IMR-90 (cell line): ENCODE results near the gene POLR1E. TPM values are rescaled to one million over a fixed set of nuclear protein-coding genes. Genes with fewer than 3 reads are reported as not detected.

Experiments used
- ATAC-seq: fragments of 200-7000 bp; cut with Tn5 transposase; 2 replicates; pipeline ENCODE4 v1.9.1; 2020; ENCODE audit warnings: low read depth, mild to moderate bottlenecking, moderate library complexity
- BruUV-seq: library from RNA; stranded (reverse); fragments of 400-500 nt; replicated peaks from 2 replicates; lab custom pipeline; 2021; lab: Mats Ljungman, UMichigan
- CTCF ChIA-PET: fragments of 300-600 bp; formaldehyde crosslinking; extraction: SDS; loops from one replicate; lab custom pipeline; 2021; ENCODE audit warnings: antibody characterized with exemption; lab: Yijun Ruan, JAX
- POLR2A ChIA-PET: fragments of 300-600 bp; sonication (Branson Sonifier 250); formaldehyde crosslinking; loops from one replicate; lab custom pipeline; 2022; ENCODE audit warnings: antibody characterized with exemption; ENCODE audit not compliant: unreplicated experiment; lab: Charles Lee
- DNase-seq: peaks from one replicate; pipeline ENCODE4 v3.0.0; 2013
- H2AFZ ChIP-seq: replicated peaks from 2 replicates; pipeline ENCODE3; 2013; ENCODE audit warnings: low read length, mild to moderate bottlenecking; ENCODE audit not compliant: poor library complexity
- H2AK5ac ChIP-seq: 2 replicates; pipeline ENCODE4 v1.6.1; 2013; ENCODE audit warnings: low read depth, low read length, inconsistent platforms
- H2AK9ac ChIP-seq: replicated peaks from 2 replicates; pipeline ENCODE3; 2013; ENCODE audit warnings: mild to moderate bottlenecking, low read depth, low read length, moderate library complexity; ENCODE audit not compliant: poor library complexity
- H2BK120ac ChIP-seq: 2 replicates; pipeline ENCODE4 v1.6.1; 2013; ENCODE audit warnings: low read depth, low read length, inconsistent platforms
- H2BK15ac ChIP-seq: 3 replicates; pipeline ENCODE4 v1.6.1; 2013; ENCODE audit warnings: low read depth, low read length, inconsistent platforms
- H2BK20ac ChIP-seq: 2 replicates; pipeline ENCODE4 v1.6.1; 2013; ENCODE audit warnings: low read depth, mild to moderate bottlenecking, inconsistent platforms, low read length, moderate library complexity
- H2BK5ac ChIP-seq: 2 replicates; pipeline ENCODE4 v1.6.1; 2013; ENCODE audit warnings: mild to moderate bottlenecking, low read depth, low read length, inconsistent platforms; ENCODE audit not compliant: poor library complexity, severe bottlenecking
- H3K14ac ChIP-seq: replicated peaks from 2 replicates; pipeline ENCODE4 v1.6.1; 2013; ENCODE audit warnings: low read depth, low read length, inconsistent platforms
- H3K18ac ChIP-seq: 2 replicates; pipeline ENCODE4 v1.6.1; 2013; ENCODE audit warnings: low read depth, low read length, control low read depth
- H3K23ac ChIP-seq: 2 replicates; pipeline ENCODE4 v1.6.1; 2013; ENCODE audit warnings: low read depth, low read length, inconsistent platforms
- H3K27ac ChIP-seq: 2 replicates; pipeline ENCODE4 v1.5.1; 2013; ENCODE audit warnings: mild to moderate bottlenecking, control low read depth, low read length; ENCODE audit not compliant: insufficient read depth
- H3K27me3 ChIP-seq: 2 replicates; pipeline ENCODE4 v1.6.1; 2013; ENCODE audit warnings: low read length; ENCODE audit not compliant: control insufficient read depth, insufficient read depth
- H3K36me3 ChIP-seq: 2 replicates; pipeline ENCODE4 v1.6.1; 2013; ENCODE audit warnings: low read length, mixed read lengths; ENCODE audit not compliant: control insufficient read depth, insufficient read depth
- H3K4ac ChIP-seq: 2 replicates; pipeline ENCODE4 v1.6.1; 2013; ENCODE audit warnings: low read depth, low read length, inconsistent platforms
- H3K4me1 ChIP-seq: 2 replicates; pipeline ENCODE4 v1.6.1; 2013; ENCODE audit warnings: low read length, mixed read lengths; ENCODE audit not compliant: control insufficient read depth, insufficient read depth
- H3K4me2 ChIP-seq: 2 replicates; pipeline ENCODE4 v1.6.1; 2013; ENCODE audit warnings: low read depth, mild to moderate bottlenecking, control low read depth, low read length, moderate library complexity
- H3K4me3 ChIP-seq: 2 replicates; pipeline ENCODE4 v1.5.1; 2013; ENCODE audit warnings: low read depth, mild to moderate bottlenecking, control low read depth, low read length, moderate library complexity; ENCODE audit not compliant: insufficient read depth
- H3K56ac ChIP-seq: 2 replicates; pipeline ENCODE4 v1.6.1; 2013; ENCODE audit warnings: low read length, inconsistent platforms; ENCODE audit not compliant: insufficient read depth; ENCODE audit errors: extremely low read depth
- H3K79me1 ChIP-seq, 2 experiments: 2 replicates each; pipeline ENCODE4 v1.6.1; 2013; ENCODE audit warnings: low read length in 2 of 2, inconsistent platforms in 1 of 2, low read depth in 1 of 2
- H3K9ac ChIP-seq: 2 replicates; pipeline ENCODE4 v1.6.1; 2013; ENCODE audit warnings: low read depth, low read length, control low read depth
- H3K9me1 ChIP-seq: 2 replicates; pipeline ENCODE4 v1.6.1; 2013; ENCODE audit warnings: low read length, inconsistent platforms; ENCODE audit not compliant: insufficient read depth
- H3K9me3 ChIP-seq: 2 replicates; pipeline ENCODE4 v1.6.1; 2013; ENCODE audit warnings: low read length; ENCODE audit not compliant: control insufficient read depth, insufficient read depth
- H4K20me1 ChIP-seq: 2 replicates; pipeline ENCODE4 v1.6.1; 2013; ENCODE audit warnings: low read length, inconsistent platforms; ENCODE audit not compliant: insufficient read depth
- H4K5ac ChIP-seq: 2 replicates; pipeline ENCODE4 v1.6.1; 2013; ENCODE audit warnings: mild to moderate bottlenecking, low read depth, low read length, control low read depth
- H4K8ac ChIP-seq, 2 experiments: 2 replicates each; pipeline ENCODE4 v1.6.1; 2013; ENCODE audit warnings: low read depth in 2 of 2, low read length in 2 of 2, control low read depth in 1 of 2, inconsistent platforms in 1 of 2
- H4K91ac ChIP-seq: 2 replicates; pipeline ENCODE4 v1.6.1; 2013; ENCODE audit warnings: low read depth, low read length, inconsistent platforms; ENCODE audit not compliant: insufficient read depth
- CTCF ChIP-seq: conservative IDR thresholded peaks from 2 replicates; pipeline ENCODE4 v1.5.1; 2012; ENCODE audit warnings: mild to moderate bottlenecking, low read depth, low read length, improper control_type of control experiment
- WGBS, 2 experiments: methylation state at CpG; one replicate each; pipeline versions ENCODE4 v1.1.5 to v1.1.7; 2013; ENCODE audit warnings: missing lambda C conversion rate in 2 of 2; ENCODE audit not compliant: insufficient read length in 1 of 2; ENCODE audit errors: extremely low coverage in 2 of 2; 5-methylcytosine and 5-hydroxymethylcytosine counted together
- dilution Hi-C: fragments of 300-500 bp; cut with HindIII; formaldehyde crosslinking; loops from one replicate; pipeline ENCODE4 v1.14.3; 2018; ENCODE audit warnings: low sequenced_read_pairs; ENCODE audit not compliant: unreplicated experiment
- in situ Hi-C: fragments of 300-500 bp; cut with MboI; formaldehyde crosslinking; loops from 3 replicates; pipeline ENCODE4 v1.14.3; 2019; ENCODE audit warnings: low sequenced_read_pairs, inconsistent platforms, mixed read lengths
- intact Hi-C: fragments of 100-400 bp; cut with micrococcal nuclease; formaldehyde crosslinking; loops from 2 replicates; pipeline ENCODE4 v1.10.0; 2022
- polyA plus RNA-seq, 3 experiments: library from polyadenylated mRNA; depleted of rRNA; stranded (reverse); fragments of >200 nt; gene quantifications; 2 replicates each; pipeline ENCODE4 v1.2.3, GENCODE V29; 2012; ENCODE audit warnings: low replicate concordance in 1 of 3
- total RNA-seq: library from RNA; depleted of rRNA; stranded (reverse); fragments of >200 nt; gene quantifications from 2 replicates; pipeline ENCODE4 v1.2.3, GENCODE V29; 2012

POLR1E gene
- total and polyA plus RNA-seq, 2 of the 4 experiments (the other 2 are of a cell fraction) = 48.0 to 71.9 TPM

- no peak for DNase-seq
- Histone ChIP-seq H4K8ac (no peak overlapping the region), H3K36me3 (no peaks in the 10 kb centered on the region), H3K9ac (no peak overlapping the region), H2AK5ac (no peak overlapping the region), H3K4me3 (no peak overlapping the region), H2AK9ac (no peak overlapping the region), H3K14ac (no peak overlapping the region), H3K9me1 (no peaks in the 10 kb centered on the region), H3K4ac (no peak overlapping the region), H4K91ac (no peak overlapping the region), H3K27ac (no peak overlapping the region), H3K56ac (no peak overlapping the region), H3K9me3 (no peaks in the 10 kb centered on the region), H4K5ac (no peak overlapping the region), H2BK5ac (no peak overlapping the region), H3K79me1 (no peaks in the 10 kb centered on the region), H4K20me1 (no peaks in the 10 kb centered on the region), H2AFZ (no peak overlapping the region), H2BK20ac (no peak overlapping the region), H2BK120ac (no peak overlapping the region), H3K4me1 (no peaks in the 10 kb centered on the region), H3K18ac (no peak overlapping the region), H3K27me3 (peaks cover 10% of the 10 kb centered on the region), H2BK15ac (no peak overlapping the region), H3K23ac (no peak overlapping the region), H3K4me2 (no peak overlapping the region)
- intact Hi-C loops = loop anchor here (5.0 to 10.0 kb wide), 3 partner anchors 422 to 924 kb away; partner anchors contain the start of gene SLC25A51
- ATAC-seq = no peak
- dilution Hi-C loops = no loop called here
- no peak for TF ChIP-seq CTCF
- no CpG with 5 or more reads among the region's 3 CpGs for WGBS, 2 experiments
- CTCF ChIA-PET = interaction anchor here (0.6 kb wide), 3 partner anchors 332 to 1120 kb away, joined by 3 to 6 read pairs (median 3); no protein-coding TSS in a partner anchor
- in situ Hi-C loops = loop anchor here (10.0 to 25.0 kb wide), 3 partner anchors 294 to 882 kb away; partner anchors contain the start of gene SHB
- POLR2A ChIA-PET = no interaction called here
- BruUV-seq = no TSS peak
These were observed 5.0 kb upstream of the POLR1E start for GRCh38 chr9:37480759-37481158.
